Hepatocyte (in vitro differentiated cells): ENCODE results near the gene PDZRN4. TPM values are rescaled to one million over a fixed set of nuclear protein-coding genes. Genes with fewer than 3 reads are reported as not detected.
"Not testable (repeated sequence)": the region's sequence is repeated elsewhere in the genome, so short reads cannot be mapped to it uniquely, and the experiment has no call there.

Experiments used
- DNase-seq: peaks from one replicate; pipeline ENCODE4 v3.0.0-alpha.2; 2016; ENCODE audit warnings: low spot score
- H2AFZ ChIP-seq: fragments of 200-600 bp; sonication (generic); 2 replicates; pipeline ENCODE4 v1.6.0; 2016; ENCODE audit warnings: antibody characterized with exemption, mild to moderate bottlenecking
- H3K27ac ChIP-seq: fragments of 200-600 bp; sonication (generic); 2 replicates; pipeline ENCODE4 v1.5.1; 2016; ENCODE audit warnings: mild to moderate bottlenecking
- H3K27me3 ChIP-seq: fragments of 200-600 bp; sonication (generic); 2 replicates; pipeline ENCODE4 v1.6.1; 2016
- H3K36me3 ChIP-seq: fragments of 200-600 bp; sonication (generic); replicated peaks from 2 replicates; pipeline ENCODE4 v1.5.1; 2016; ENCODE audit warnings: low read depth; ENCODE audit not compliant: insufficient read depth
- H3K4me1 ChIP-seq: fragments of 200-600 bp; sonication (generic); 2 replicates; pipeline ENCODE4 v1.5.1; 2016; ENCODE audit warnings: mild to moderate bottlenecking, moderate library complexity; ENCODE audit not compliant: insufficient read depth
- H3K4me2 ChIP-seq: fragments of 200-600 bp; sonication (generic); 2 replicates; pipeline ENCODE4 v1.6.0; 2016
- H3K4me3 ChIP-seq: fragments of 200-600 bp; sonication (generic); 2 replicates; pipeline ENCODE4 v1.5.1; 2016; ENCODE audit warnings: mild to moderate bottlenecking
- H3K79me2 ChIP-seq: fragments of 200-600 bp; sonication (generic); 2 replicates; pipeline ENCODE4 v1.6.0; 2017; ENCODE audit warnings: mild to moderate bottlenecking
- H3K9me2 ChIP-seq: fragments of 200-600 bp; sonication (generic); replicated peaks from 2 replicates; pipeline ENCODE4 v1.6.0; 2017; ENCODE audit warnings: mild to moderate bottlenecking; ENCODE audit not compliant: insufficient read depth
- H3K9me3 ChIP-seq: fragments of 200-600 bp; sonication (generic); 2 replicates; pipeline ENCODE4 v1.5.1; 2016; ENCODE audit warnings: low read depth, mild to moderate bottlenecking
- H4K20me1 ChIP-seq: fragments of 200-600 bp; sonication (generic); 2 replicates; pipeline ENCODE4 v1.6.0; 2016; ENCODE audit warnings: mild to moderate bottlenecking; ENCODE audit not compliant: insufficient read depth, poor library complexity, severe bottlenecking
- EZH2 ChIP-seq: fragments of 200-600 bp; sonication (generic); IDR thresholded peaks from 2 replicates; pipeline ENCODE4 v1.6.1; 2016; ENCODE audit warnings: antibody characterized with exemption, mild to moderate bottlenecking, borderline replicate concordance
- EZH2phosphoT487 ChIP-seq: fragments of 200-600 bp; sonication (generic); IDR thresholded peaks from one replicate; pipeline ENCODE4 v1.6.1; 2018; ENCODE audit warnings: antibody characterized with exemption, mild to moderate bottlenecking, low read depth, moderate library complexity; ENCODE audit not compliant: unreplicated experiment, severe bottlenecking
- WGBS: methylation state at CpG from one replicate; pipeline ENCODE4 v1.1.6; 2016; ENCODE audit warnings: low lambda C conversion rate; ENCODE audit errors: missing lambda C conversion rate; 5-methylcytosine and 5-hydroxymethylcytosine counted together
- polyA plus RNA-seq: library from polyadenylated mRNA; unstranded; fragments of >200 nt; fragmentation: Nextera tagmentation; extraction: Ambion mirVana; gene quantifications from 2 replicates; pipeline ENCODE4 v1.2.1, GENCODE V29; 2016
- total RNA-seq: library from RNA; depleted of rRNA; stranded (reverse); fragments of >200 nt; gene quantifications from 2 replicates; pipeline ENCODE4 v1.2.3, GENCODE V29; 2014
- TF ChIP-seq, protein P1 (sequence below): fragments of 200-600 bp; sonication (generic); IDR thresholded peaks from 2 replicates; pipeline ENCODE4 v1.5.1; 2016; ENCODE audit warnings: antibody characterized with exemption, mild to moderate bottlenecking; ENCODE audit not compliant: poor library complexity

PDZRN4 gene
- total and polyA plus RNA-seq, 2 experiments from 2014 or later: 2.2 to 2.3 TPM

DNA sequence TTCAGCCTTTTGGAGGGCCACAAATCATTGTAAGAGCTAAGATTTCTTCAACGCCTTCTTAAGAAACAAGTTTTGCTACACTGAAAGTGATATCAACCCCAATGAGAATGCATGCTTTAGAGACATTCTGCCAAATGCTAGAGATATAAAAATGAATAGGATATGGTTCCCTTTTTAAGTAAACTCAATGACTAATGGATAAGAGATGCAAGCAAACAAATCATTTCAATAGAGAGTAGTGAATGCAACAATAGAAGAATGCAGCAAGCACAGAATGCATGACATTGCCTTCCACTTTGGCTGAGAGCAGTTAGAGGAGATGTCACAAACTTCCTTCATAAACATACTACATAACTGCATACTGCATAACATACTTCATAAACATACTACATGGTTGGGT, 116.4 kb downstream of the PDZRN4 start:
- H3K36me3 ChIP-seq: no peaks in the 10 kb centered on the region
- no peak overlapping the region for H2AFZ ChIP-seq
- no peaks in the 10 kb centered on the region for H3K27me3 ChIP-seq
- H4K20me1 ChIP-seq: no peaks in the 10 kb centered on the region
- H3K4me3 ChIP-seq: no peak overlapping the region
- H3K4me2 ChIP-seq: no peak overlapping the region
- WGBS: 89% methylated on average over 1 of the region's 1 CpG
- no peaks in the 10 kb centered on the region for H3K9me3 ChIP-seq
- no peaks in the 10 kb centered on the region for H3K4me1 ChIP-seq
- no peak overlapping the region for H3K27ac ChIP-seq
- no peaks in the 10 kb centered on the region for H3K9me2 ChIP-seq
- TF ChIP-seq, protein P1, sequence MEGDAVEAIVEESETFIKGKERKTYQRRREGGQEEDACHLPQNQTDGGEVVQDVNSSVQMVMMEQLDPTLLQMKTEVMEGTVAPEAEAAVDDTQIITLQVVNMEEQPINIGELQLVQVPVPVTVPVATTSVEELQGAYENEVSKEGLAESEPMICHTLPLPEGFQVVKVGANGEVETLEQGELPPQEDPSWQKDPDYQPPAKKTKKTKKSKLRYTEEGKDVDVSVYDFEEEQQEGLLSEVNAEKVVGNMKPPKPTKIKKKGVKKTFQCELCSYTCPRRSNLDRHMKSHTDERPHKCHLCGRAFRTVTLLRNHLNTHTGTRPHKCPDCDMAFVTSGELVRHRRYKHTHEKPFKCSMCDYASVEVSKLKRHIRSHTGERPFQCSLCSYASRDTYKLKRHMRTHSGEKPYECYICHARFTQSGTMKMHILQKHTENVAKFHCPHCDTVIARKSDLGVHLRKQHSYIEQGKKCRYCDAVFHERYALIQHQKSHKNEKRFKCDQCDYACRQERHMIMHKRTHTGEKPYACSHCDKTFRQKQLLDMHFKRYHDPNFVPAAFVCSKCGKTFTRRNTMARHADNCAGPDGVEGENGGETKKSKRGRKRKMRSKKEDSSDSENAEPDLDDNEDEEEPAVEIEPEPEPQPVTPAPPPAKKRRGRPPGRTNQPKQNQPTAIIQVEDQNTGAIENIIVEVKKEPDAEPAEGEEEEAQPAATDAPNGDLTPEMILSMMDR: no peak
- TF ChIP-seq EZH2: no peak
- TF ChIP-seq EZH2phosphoT487: no peak
- DNase-seq: no peak
- no peaks in the 10 kb centered on the region for H3K79me2 ChIP-seq

DNA sequence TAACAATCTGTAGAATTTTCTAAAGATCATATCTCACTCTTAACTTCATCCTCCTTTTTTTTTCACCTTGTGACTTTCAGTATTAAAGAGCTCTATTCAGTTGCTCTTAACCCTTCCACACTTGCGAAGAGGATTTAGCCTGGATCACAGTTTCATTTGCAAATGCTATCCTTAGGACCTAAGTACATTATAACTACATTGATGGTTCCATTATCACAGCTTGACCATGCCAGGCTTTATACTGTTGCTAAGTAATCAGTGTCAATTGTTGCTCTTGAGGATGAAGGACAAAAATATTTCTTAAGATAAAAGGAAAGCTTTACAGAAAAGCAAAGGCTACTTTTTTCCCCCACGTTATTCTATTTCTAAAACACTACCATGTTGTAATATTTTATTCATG, 122.2 kb downstream of the PDZRN4 start:
- no peaks in the 10 kb centered on the region for H3K79me2 ChIP-seq
- no peak overlapping the region for H2AFZ ChIP-seq
- TF ChIP-seq, protein P1: no peak
- TF ChIP-seq EZH2 (no peak), EZH2phosphoT487 (no peak)
- H3K36me3 ChIP-seq: no peaks in the 10 kb centered on the region
- no peaks in the 10 kb centered on the region for H3K9me2 ChIP-seq
- H3K27me3 ChIP-seq: no peaks in the 10 kb centered on the region
- no peaks in the 10 kb centered on the region for H3K4me1 ChIP-seq
- no peak overlapping the region for H3K27ac ChIP-seq
- 76% methylated on average over 2 of the region's 2 CpGs for WGBS
- no peaks in the 10 kb centered on the region for H3K9me3 ChIP-seq
- no peaks in the 10 kb centered on the region for H4K20me1 ChIP-seq
- no peak overlapping the region for H3K4me2 ChIP-seq
- H3K4me3 ChIP-seq: no peak overlapping the region
- no peak for DNase-seq

DNA sequence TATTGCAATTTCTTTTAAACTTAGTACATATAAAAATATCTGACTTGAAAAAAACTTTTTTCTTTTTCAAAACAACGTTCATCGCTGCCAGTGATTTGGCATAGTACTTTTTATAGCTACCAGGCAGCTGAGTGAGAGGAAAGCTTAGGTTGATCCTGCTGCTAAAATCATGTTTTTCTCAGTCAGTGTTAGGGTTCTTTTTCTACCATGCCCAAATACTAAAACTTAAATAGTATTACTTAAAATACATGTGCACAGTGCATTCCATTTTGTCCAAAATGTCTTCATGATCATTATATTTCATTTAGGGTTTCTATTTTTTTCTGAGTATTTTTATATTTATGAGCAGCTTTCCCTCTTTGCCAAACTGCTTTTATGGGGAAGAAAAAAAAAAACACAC, 123.8 kb downstream of the PDZRN4 start:
- no peak overlapping the region for H3K4me2 ChIP-seq
- H3K27me3 ChIP-seq: no peaks in the 10 kb centered on the region
- WGBS: 91% methylated on average over 2 of the region's 2 CpGs
- no peak overlapping the region for H3K27ac ChIP-seq
- H3K4me1 ChIP-seq: no peaks in the 10 kb centered on the region
- H3K4me3 ChIP-seq: no peak overlapping the region
- H3K9me2 ChIP-seq: no peaks in the 10 kb centered on the region
- H3K9me3 ChIP-seq: no peaks in the 10 kb centered on the region
- no peaks in the 10 kb centered on the region for H3K79me2 ChIP-seq
- H3K36me3 ChIP-seq: no peaks in the 10 kb centered on the region
- no peak for DNase-seq
- no peak overlapping the region for H2AFZ ChIP-seq
- TF ChIP-seq EZH2phosphoT487 (no peak), EZH2 (no peak)
- TF ChIP-seq, protein P1: no peak
- no peaks in the 10 kb centered on the region for H4K20me1 ChIP-seq

DNA sequence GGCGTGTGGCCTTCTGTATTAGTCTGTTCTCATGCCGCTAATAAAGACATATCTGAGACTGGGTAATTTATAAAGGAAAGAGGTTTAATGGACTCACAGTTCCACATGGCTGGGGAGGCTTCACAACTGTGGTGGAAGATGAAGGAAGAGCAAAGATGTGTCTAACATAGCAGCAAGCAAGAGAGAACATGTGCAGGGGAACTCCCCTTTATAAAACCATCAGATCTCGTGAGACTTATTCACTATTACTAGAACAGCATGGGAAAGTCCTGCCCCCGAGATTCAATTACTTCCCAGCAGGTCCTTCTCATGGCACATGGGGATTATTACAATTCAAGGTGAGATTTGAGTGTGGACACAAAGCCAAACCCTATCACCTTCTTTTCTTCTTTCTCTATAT, 124.3 kb downstream of the PDZRN4 start:
- H3K9me2 ChIP-seq, H2AFZ ChIP-seq, H3K36me3 ChIP-seq, DNase-seq, H3K9me3 ChIP-seq, H3K4me1 ChIP-seq, H3K27ac ChIP-seq, H3K4me2 ChIP-seq, H3K4me3 ChIP-seq, H3K79me2 ChIP-seq, H3K27me3 ChIP-seq, H4K20me1 ChIP-seq: not testable (repeated sequence)
- 85% methylated on average over 4 of the region's 4 CpGs for WGBS
